Islet of Langerhans (tissue), 1 donor: ENCODE results near the gene SDHB.

Experiments used
- FAIRE-seq: peaks from one replicate; lab custom pipeline; 2011; peaks lifted over from hg19 to GRCh38; lab: Jason Lieb, UNC

Gene SDHB

DNA sequence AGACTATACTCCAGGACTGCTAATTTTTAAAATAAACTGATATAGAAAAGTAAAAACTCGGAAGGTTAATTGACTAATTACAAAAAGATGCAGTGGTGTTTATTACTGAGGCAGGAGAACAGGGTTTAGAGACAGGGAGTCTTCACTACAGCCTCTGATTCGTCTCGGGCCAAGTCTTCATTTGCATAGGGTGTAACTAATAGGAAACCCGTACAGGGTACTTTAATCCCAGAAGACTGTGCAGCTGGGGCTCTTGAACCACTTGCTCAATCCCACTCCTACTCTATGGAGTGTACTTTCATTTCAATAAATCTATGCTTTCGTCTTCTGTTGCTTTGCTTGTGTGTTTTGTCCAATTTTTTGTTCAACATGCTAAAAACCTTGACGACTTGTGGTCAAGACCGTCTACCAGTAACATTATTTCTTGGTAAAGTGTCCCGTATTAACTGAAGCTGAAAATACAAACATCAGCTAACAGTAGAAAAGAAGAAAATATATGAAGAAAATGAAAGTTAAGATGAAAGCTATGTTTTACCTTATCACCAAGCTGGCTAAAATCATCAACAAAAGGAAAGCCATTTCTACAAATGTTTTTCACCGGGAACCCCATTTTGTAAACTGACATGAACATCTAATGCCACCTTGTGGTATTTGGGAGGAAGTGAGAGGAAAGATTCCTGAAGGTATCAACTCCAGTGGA lies 8.0 kb downstream of the SDHB start:
- FAIRE-seq = peak; percentile 98

DNA sequence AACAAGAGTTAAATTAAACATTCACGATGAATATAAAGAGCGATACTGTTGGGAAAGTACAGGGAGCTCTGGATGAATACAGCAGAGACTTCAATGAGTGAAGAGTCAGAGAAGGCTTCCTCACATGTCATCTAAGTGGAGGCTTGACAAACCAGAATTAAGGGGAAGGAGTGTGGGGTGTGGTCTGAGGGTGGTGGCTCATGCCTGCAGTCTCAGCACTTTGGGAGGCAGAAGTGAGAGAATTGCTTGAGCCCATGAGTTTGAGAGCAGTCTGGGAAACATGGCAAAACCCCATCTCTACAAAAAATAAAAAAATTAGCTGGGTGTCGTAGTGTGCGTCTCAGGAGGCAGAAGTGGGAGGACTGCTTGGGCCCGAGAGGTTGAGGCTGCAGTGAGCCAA lies 8.7 kb downstream of the SDHB start:
- no peak for FAIRE-seq

- FAIRE-seq = no peak
Measured at GRCh38 chr1:17043676-17044075, 10.2 kb downstream of the SDHB start.

DNA sequence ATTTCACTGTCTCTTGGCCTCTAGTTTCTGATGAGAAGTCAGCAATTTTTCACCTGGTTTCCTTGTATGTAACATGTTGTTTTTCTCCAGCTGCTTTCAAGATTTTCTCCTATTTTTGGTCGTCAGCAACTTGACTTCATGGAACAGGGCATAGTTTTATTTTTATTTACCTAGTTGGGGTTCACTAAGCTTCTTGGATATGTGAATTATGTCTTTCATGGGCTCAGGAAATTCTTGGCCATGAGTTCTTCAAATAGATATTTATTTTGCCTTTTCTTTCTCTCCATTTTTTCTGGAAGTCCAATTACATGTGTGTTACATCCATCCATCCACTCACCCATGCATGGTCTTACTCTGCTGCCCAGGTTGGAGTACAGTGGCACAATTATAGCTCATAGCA lies 13.7 kb downstream of the SDHB start:
- FAIRE-seq = no peak

DNA sequence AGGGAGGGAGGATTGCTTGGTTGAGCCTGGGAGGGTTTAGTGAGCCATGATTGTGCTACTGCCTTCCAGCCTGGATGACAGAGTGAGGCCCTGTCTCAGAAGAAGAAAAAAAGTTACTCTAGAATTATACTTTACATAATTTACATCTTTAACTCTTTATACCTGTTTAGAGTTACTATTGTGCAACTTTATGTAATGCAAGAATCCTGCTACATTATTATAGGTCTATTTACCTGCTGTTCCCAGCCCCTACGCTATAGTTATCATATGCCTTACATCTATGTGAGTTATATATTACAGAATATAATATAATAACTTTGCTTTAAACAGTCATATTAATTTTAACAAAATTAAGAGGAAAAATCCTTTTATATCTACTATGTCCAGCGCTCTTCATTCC lies 14.3 kb downstream of the SDHB start:
- FAIRE-seq = no peak

- FAIRE-seq = no peak
Measured at GRCh38 chr1:17033481-17033880, 20.4 kb downstream of the SDHB start.

DNA sequence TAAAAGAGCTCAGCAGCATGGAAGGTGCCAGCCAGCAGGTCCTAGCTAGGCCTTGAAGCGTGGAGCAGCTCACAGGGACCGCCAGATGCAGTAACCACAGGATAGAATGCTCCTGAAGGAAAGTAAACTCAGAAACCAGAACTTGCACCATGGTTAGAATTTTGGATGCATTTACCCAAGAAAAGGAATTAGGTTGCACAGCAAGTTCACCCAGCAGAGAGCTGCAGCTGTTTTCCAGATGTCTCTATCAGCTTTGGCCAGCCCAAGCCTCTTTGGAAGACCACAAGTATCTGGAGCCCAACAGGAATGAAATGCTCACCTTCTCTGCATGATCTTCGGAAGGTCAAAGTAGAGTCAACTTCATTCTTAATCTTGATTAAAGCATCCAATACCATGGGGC lies 21.1 kb downstream of the SDHB start:
- no peak for FAIRE-seq

DNA sequence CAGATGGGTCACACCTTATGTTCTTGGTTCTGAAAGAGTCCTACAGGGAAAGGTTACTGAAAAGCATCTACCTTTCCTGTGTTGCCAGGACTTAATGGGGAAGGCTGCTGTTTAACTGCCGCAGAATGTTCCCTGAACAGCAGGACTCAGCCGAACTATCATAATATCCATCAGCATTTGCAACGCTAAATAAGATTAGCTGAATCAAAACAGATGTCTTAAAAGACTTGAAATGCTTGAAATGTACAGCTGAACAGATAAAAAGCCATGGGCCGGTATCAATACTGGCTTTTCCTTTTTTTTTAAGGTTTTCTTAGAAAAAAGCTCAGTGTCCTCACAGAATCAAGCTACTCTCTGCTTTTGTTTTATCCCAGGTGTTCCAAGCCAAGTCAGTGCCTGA lies 22.4 kb downstream of the SDHB start:
- no peak for FAIRE-seq

GRCh38 chr1:17030206-17030605 lies 23.6 kb downstream of the SDHB start:
- no peak for FAIRE-seq

DNA sequence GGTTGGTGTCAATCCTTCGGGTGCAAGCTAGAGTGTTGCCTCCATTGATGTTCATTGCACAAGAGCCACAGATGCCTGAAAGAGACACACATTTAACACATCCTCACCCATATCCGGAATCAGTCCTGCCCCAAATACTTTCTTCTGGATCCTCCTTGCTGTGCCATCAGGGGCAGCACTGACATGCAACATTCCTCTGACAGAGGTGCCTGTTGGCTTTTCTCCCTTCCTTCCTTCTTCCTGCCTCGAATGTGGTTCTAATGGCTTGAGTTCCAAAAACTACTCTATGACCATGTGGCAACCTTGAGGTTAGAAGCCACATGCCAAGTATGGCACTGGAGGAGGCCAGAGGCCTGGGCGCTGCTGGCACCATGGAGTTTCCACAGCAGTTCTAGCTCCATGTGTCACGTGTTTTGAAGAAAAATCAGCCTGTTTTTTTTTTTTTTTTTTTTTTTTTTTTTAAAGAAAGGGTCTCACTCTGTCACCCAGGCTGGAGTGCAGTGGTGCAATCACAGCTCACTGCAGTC lies 25.1 kb downstream of the SDHB start:
- FAIRE-seq = no peak

DNA sequence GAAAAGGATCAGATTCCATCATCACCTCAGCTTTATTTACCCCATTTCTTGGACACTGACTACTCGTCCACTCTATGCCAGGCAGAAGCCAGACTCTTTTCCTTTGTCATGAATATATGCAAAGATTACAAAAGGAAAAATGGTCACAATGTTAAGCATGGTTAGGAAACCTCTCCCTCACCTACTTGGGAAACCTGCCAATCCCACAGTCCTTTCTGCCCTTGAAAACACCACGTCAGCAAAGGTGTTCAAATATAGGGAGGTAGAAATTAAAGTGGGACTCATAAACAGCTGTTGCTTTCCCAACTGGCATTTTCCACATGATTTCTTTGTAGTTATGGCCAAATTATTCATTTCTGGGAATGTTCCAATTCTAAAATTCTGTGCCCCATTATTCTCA lies 25.9 kb downstream of the SDHB start:
- FAIRE-seq = peak; percentile 82

DNA sequence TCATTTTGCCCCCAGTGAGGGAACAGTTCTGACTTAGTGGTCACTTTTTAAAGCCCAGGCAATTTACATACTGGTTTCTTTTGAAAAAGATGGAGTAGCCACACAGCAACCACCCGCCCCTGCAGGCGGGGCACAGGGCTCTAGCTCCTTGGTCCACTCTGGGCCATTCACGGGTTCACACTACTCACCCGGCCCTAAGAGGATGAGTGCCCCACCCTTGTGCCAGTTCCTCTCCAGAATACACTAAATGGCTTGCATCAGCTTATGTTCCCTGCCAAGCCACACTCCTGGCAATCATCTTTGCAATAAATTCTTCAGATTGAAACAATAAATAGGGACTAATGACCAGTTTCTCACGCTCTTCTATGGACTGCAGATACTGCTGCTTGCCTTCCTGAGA lies 26.4 kb downstream of the SDHB start:
- FAIRE-seq = no peak

GRCh38 chr1:17024721-17025120 lies 29.1 kb downstream of the SDHB start:
- no peak for FAIRE-seq

DNA sequence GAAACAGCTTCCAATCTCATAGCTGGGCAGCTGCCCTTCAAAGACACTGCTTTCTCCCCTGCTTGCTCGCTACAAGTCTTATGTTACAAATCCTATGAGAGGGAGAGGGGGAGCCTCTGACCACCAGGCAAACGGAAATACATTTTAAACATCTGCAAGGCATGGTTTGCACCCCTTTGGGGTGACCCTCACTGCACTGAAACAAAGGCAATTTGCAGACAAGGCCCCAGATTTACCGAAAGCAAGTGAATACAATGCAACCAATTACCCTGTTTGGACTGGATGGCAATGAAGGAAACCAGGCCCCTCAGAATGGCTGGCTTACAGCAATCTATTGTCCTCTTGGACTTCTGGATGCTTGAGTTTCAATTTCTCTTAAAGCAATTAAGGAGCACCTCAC lies 30.3 kb downstream of the SDHB start:
- no peak for FAIRE-seq

DNA sequence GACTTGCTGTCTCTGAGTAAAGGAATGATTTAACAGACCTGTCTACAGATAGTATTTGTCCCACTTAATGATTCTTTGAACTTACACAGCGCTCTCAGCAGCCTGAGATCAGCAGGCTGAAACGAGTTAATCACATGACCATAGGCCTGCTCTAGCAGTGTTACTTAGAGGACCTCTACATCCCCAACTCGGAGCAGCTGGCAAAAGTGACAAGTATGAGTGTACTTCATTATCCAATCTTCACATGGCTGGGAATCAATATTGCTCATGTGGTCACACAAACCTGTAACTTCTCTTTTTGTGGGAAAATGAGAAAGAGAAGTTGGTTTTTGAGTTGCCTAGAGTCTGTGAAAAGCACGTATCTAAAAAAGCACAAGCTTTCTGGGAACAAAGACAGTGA lies 30.7 kb downstream of the SDHB start:
- FAIRE-seq = no peak

GRCh38 chr1:17021896-17022295 lies 31.9 kb downstream of the SDHB start:
- FAIRE-seq = no peak

DNA sequence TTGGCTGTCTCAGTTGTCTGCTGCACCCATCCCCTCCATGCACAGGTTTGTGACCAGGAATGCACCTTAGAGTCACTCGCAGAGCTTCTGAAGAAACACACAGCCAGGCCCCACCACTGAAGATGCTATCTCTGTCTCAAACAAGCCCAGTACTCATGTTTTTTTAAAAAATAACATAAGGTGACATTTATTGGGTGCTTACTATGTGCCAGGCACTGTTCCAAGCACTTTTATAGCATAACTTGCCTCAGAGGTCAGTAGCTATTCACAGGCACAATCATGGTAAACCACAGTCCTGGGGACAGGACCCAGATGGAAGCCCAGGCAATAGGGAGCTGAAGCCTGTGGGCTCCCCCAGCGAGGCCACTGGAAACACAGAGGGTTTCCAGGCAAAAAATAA lies 33.3 kb downstream of the SDHB start:
- FAIRE-seq = no peak

DNA sequence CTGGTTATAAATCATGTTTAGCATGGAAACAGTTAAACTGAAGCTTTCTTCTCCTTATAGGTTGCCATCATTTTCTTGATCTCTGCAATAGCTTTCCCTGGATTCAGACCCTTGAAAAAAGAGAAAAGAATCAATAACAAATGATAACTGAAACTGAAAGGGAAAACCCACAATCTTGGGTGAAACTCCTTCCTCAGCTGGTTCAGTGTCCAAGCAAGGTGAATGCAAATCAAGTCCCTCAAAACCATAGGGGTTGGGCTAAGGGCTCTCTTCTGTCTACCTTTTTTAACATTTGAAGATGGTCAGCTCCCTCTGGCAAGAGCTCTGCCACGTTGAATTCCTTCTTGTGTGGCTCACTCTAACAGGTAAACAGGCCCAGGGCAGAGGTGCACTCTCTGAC lies 35.0 kb downstream of the SDHB start:
- no peak for FAIRE-seq

- no peak for FAIRE-seq
Measured at GRCh38 chr1:17017435-17017834, 36.4 kb downstream of the SDHB start.

GRCh38 chr1:17016317-17016661 lies 37.5 kb downstream of the SDHB start:
- peak; percentile 9 for FAIRE-seq

GRCh38 chr1:17014671-17015567 lies 38.9 kb downstream of the SDHB start:
- FAIRE-seq = no peak

DNA sequence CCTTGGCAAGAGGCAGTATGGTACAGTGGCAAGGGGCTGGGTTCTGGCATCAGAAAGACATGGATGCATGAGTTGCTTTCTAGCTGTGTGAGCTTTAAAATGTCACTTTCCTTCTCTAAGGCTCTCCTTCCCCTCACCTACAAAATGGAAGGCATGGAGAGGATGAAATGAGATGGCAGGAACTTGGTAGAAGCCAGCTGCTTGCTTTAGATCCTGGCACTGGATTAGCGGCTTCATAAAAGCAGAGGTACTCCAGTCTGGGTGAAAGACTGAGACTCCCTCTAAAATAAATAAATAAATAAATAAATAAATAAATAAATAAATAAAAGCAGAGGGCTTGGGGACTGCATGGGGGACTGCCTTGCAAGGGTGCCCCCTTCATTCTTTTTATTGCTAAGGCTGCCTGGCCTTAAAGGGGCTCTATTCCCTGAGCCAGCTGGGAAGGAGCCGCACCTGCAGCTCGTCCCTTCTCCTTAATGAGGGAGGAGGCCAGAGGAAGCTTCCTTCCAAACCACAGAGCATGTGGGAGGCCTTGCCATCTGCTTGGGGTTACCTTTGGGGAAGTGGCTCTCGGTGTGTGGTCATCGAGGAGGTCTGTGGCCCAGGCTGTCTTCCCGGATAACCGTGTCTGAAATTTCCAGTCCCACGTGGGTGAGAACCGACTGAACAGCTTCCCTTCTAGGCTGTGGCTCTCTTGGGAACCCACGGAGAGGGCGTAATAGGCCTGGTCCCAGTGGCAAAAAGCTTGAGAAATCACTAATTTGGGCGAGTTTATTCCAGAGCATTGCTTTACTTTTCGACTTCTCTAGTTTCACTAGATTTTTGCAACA lies 40.1 kb downstream of the SDHB start:
- FAIRE-seq = no peak
